Measurements from ENCODE around the gene METTL5. TPM values are rescaled to one million over a fixed set of nuclear protein-coding genes. Genes with fewer than 3 reads are reported as not detected.

The METTL5 gene
- total and polyA plus RNA-seq, 9 of the 15 experiments (the other 6 are each of a cell fraction or from before 2014, with no cell fraction given) = 149 to 471 (median 224) TPM

- Histone ChIP-seq H2AFZ (ENCODE audit: low read depth, low read length) (no peak overlapping the region), H3K4me2 (ENCODE audit: insufficient read depth, low read length) (no peak overlapping the region), H3K4me3 (no peak overlapping the region), H4K20me1 (replicated peaks; ENCODE audit: control insufficient read depth, insufficient read depth, low read length) (peaks cover 8% of the 10 kb centered on the region), H3K9ac (ENCODE audit: insufficient read depth in 1 of 2, low read depth in 2 of 2, low read length in 2 of 2) (no peak overlapping the region), H3K9me3 (replicated peaks; ENCODE audit: control insufficient read depth, insufficient read depth, low read depth, low read length) (no peaks in the 10 kb centered on the region), H3K27ac (ENCODE audit: extremely low read depth, low read depth, low read length) (no peak overlapping the region), H3K27me3 (ENCODE audit: control insufficient read depth in 2 of 2, insufficient read depth in 2 of 2, low read length in 2 of 2) (no peaks in the 10 kb centered on the region), H3K36me3 (ENCODE audit: control insufficient read depth, insufficient read depth, low read length) (peaks cover 13% of the 10 kb centered on the region; the same call in 2 of the 3 replicates), H3K79me2 (ENCODE audit: control insufficient read depth, insufficient read depth, low read length) (peaks cover 29% of the 10 kb centered on the region), H3K4me1 (replicated peaks in 1 of 2; ENCODE audit: control insufficient read depth in 2 of 2, insufficient read depth in 2 of 2, low read length in 2 of 2) (peaks cover 5 to 6% of the 10 kb centered on the region in 2 experiments; a peak in 2 of 5 replicates), H3K9me1 (ENCODE audit: control insufficient read depth, insufficient read depth, low read length) (no peaks in the 10 kb centered on the region)
- no TSS peak for BruUV-seq (replicated peaks)
- DNase-seq (ENCODE audit: extremely low read depth in 1 of 4, low spot score in 3 of 4) = no peak
- intact Hi-C loops (cut with micrococcal nuclease) = no loop called here
- in situ Hi-C loops (cut with MboI) = no loop called here
- 81% methylated on average over 6 of the region's 6 CpGs for WGBS (ENCODE audit: insufficient coverage, low coverage, missing lambda C conversion rate)
- ATAC-seq = no peak
- POLR2A ChIA-PET = interaction anchor here (0.7 to 1.4 kb wide), 3 partner anchors 9 to 81 kb away, joined by 3 to 4 read pairs (median 4); no protein-coding TSS in a partner anchor
- no peak for FAIRE-seq
- CTCF ChIA-PET (ENCODE audit: low intra/inter-chr PET ratio) = no interaction called here
- TF ChIP-seq MAX (CRISPR knock-in tag; IDR thresholded peaks at IDR 0.05) = no peak
- TF ChIP-seq RAD51 (IDR thresholded peaks at IDR 0.05; ENCODE audit: borderline replicate concordance, low read depth) = no peak
- TF ChIP-seq RBM15 (IDR thresholded peaks at IDR 0.05; ENCODE audit: insufficient read depth, low read length) = no peak
- 0 out of 2 replicates have a peak, but pooled peaks have one; percentile 30 for TF ChIP-seq C11orf30 (IDR thresholded peaks at IDR 0.05; ENCODE audit: low read depth)
- TF ChIP-seq ZNF316 (IDR thresholded peaks at IDR 0.05) = peak; percentile 53
Observed at GRCh38 chr2:169796441-169796840, 28.3 kb downstream of the METTL5 start.

GRCh38 chr2:169795181-169795580, 29.5 kb downstream of the METTL5 start:
- H3K9me3 ChIP-seq (replicated peaks; ENCODE audit: control insufficient read depth, insufficient read depth, low read depth, low read length) = no peaks in the 10 kb centered on the region
- ATAC-seq (no peak), DNase-seq (ENCODE audit: extremely low read depth in 1 of 4, low spot score in 3 of 4) (no peak), FAIRE-seq (no peak)
- no peaks in the 10 kb centered on the region for H3K9me1 ChIP-seq (ENCODE audit: control insufficient read depth, insufficient read depth, low read length)
- H2AFZ ChIP-seq (ENCODE audit: low read depth, low read length) = no peak overlapping the region
- H3K9ac ChIP-seq (ENCODE audit: insufficient read depth in 1 of 2, low read depth in 2 of 2, low read length in 2 of 2) = no peak overlapping the region
- ChIA-PET POLR2A (interaction anchor here (0.7 to 1.1 kb wide), 8 partner anchors 8 to 316 kb away, joined by 3 to 5 read pairs (median 3); partner anchors contain the start of gene BBS5), CTCF (ENCODE audit: low intra/inter-chr PET ratio) (no interaction called here)
- H4K20me1 ChIP-seq (replicated peaks; ENCODE audit: control insufficient read depth, insufficient read depth, low read length) = peaks cover 8% of the 10 kb centered on the region
- in situ Hi-C loops (cut with MboI) = no loop called here
- H3K36me3 ChIP-seq (ENCODE audit: control insufficient read depth, insufficient read depth, low read length) = 0 out of 3 replicates have a peak, but pooled peaks cover 6% of the 10 kb centered on the region
- peaks cover 5 to 6% of the 10 kb centered on the region in 2 experiments; a peak in 2 of 5 replicates for H3K4me1 ChIP-seq (replicated peaks in 1 of 2; ENCODE audit: control insufficient read depth in 2 of 2, insufficient read depth in 2 of 2, low read length in 2 of 2)
- peak; percentile 60; the same call in 1 of the 2 replicates for TF ChIP-seq CEBPG (CRISPR knock-in tag; IDR thresholded peaks at IDR 0.05)
- peak; percentile 57 to 78 for TF ChIP-seq CEBPG (tag; conservative IDR thresholded peaks at IDR 0.05 in 1 of 2, IDR thresholded peaks at IDR 0.05 in 1 of 2)
- peak; percentile 79 for TF ChIP-seq ZNF766 (CRISPR knock-in tag; conservative IDR thresholded peaks at IDR 0.05)
- peak; percentile 89 for TF ChIP-seq CEBPB (tag; IDR thresholded peaks at IDR 0.05)
- TF ChIP-seq KHSRP (IDR thresholded peaks at IDR 0.05) = no peak
- no TSS peak for BruUV-seq (replicated peaks)
- H3K27me3 ChIP-seq (ENCODE audit: control insufficient read depth in 2 of 2, insufficient read depth in 2 of 2, low read length in 2 of 2) = no peaks in the 10 kb centered on the region
- no peak overlapping the region for H3K4me3 ChIP-seq
- WGBS (ENCODE audit: insufficient coverage, low coverage, missing lambda C conversion rate) = 67% methylated on average over 2 of the region's 2 CpGs
- H3K4me2 ChIP-seq (ENCODE audit: insufficient read depth, low read length) = no peak overlapping the region
- peaks cover 16% of the 10 kb centered on the region for H3K79me2 ChIP-seq (ENCODE audit: control insufficient read depth, insufficient read depth, low read length)
- intact Hi-C loops (cut with micrococcal nuclease) = no loop called here
- H3K27ac ChIP-seq (ENCODE audit: extremely low read depth, low read depth, low read length) = no peak overlapping the region

All from K562 (cell line).